NCI-H1048 (cell line): ENCODE results near the gene ALPK1.
"Not testable (repeated sequence)": the region's sequence is repeated elsewhere in the genome, so short reads cannot be mapped to it uniquely, and the experiment has no call there.

Experiments
- DNase-seq: peaks from one replicate; lab custom pipeline; 2025; lab: John Stamatoyannopoulos, UW

ALPK1 gene

DNA sequence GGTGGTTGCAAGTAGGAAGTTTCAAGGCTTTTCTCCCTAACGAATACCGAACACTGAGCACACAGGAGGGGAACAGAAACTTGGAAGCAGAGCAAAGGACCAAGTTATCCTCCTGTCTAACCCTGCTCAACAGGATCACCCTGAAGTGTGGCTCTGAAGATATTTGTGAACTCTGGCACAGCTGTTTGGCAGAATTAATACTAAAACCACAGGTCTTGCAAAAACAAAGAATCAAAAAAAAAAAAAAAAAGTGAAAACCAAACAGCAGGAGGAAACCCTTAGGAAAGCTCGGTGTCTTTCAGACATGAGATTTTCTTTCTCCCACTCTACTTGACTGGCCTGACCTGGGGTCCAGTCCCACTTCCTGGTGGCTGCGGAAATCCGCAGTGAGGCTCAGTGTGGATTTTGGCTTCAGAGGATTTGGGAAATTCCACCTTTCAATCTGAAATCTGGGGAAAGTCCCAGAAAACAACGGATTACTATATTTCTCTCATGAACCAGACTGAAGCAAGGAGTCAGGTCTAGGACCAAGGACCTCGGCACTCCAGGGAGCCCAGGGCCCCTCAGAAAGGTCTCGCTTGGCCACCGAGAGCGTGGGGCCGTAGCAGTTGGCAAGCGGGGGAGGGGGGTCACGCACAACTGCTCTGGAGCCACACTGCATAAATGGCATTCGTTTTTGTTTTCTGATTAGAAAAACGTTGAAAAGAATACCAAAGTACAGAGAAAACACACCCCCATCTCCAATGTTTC lies 12.3 kb upstream of the ALPK1 start:
- DNase-seq = no peak

DNA sequence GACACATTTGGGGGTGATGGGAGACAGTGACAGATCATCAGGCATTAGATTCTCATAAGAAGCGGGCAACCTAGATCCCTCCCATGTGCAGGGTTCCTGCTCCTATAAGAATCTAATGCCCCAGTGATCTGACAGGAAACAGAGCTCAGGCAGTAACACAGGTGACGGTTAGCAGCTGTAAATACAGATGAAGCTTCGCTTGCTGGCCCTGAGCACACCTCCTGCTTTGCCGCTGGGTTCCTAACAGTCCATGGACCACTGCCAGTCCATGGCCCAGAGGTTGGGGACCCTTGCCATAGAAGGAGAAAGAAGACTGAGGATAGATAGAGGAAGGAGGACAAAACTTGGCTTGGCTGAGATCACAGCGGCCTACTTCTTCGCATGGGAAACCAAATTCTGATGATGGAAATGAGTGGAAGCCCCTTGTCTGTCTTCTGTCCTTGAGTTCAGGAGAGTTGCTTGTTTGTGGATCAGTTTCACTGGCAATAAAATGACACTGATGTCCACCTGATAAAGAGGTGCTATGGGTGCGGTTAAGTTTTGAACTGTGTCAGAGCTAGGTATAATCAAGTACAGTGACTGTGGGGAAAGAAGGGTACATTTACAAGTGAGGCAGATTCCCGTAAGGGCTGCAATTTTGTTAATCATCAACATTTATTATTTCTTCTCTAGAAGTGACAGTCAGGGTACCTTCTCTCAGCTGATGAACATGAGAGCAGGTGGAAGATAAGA lies 9.7 kb upstream of the ALPK1 start:
- DNase-seq = no peak

DNA sequence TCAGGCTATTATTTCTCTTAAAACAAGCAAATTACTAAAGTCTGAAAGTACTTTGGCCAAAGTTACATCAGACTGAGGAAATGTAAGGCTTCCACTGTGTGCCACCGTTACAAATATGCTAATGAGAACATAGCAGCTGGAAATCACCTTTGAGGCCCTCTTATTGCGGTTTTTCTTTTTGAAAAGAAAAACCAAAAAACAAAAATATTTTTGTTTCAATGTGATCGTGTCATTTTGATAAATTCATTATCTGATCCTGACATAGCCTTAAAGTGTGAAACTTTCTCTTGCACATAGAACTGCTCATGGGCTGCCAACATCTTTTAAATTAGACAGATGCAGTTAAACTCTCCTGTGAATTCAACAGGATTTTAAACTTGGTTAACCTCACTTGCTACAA lies 8.7 kb upstream of the ALPK1 start:
- DNase-seq = no peak

DNA sequence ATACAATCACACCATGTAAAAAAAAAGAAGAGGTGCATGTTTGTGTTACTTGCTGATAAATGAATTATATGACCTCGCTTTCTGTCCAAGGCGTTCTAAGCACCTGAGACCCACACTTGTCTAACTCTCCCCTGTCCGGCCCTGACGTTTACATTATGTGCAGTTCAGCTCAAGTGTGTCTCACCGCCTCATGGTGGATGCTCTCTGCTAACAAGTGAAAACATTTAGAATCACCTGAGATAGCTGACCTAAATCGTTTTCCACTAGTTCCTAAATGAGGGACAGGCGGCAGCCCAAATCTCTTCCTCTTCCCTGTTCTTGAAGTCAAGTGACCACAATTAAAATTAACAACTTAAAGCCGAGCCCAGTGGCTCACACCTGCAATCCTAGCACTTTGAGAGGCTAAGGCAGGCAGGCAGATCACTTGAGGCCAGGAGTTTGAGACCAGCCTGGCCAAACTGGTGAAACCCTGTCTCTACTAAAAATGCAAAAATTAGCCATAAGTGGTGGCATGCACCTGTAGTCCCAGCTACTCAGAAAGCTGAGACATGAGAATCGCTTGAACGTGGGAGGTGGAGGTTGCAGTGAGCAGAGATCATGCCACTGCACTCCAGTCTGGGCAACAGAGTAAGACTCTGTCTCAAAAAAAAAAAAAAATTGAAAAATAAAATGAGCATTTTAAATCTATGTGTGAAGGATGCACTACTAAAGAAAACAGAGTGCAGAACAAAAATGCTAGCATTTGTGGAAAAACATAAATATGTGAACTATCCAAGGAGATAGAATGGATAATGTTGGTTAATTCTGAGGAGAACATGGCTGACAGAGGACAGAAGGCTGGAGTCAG lies 7.5 kb upstream of the ALPK1 start:
- DNase-seq = no peak

DNA sequence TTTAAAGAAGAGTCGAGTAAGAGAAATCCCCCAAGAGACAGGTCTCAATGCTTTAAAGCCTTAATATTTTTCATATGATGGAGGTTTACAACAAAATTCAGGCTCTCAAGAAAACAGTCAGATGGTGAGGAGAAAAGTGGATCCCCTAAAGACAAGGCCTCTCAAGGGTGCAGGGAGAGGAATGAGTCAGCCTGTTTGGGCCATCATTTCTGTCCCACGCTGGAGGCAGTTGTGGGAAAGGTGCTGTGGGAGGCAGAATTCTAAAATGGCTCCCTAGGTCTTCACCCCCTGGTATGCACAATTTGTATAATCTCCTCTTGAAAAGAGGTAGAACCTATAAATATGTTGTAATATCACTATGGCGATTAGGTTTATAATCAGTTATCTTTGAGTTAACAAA lies 6.8 kb upstream of the ALPK1 start:
- DNase-seq = no peak

DNA sequence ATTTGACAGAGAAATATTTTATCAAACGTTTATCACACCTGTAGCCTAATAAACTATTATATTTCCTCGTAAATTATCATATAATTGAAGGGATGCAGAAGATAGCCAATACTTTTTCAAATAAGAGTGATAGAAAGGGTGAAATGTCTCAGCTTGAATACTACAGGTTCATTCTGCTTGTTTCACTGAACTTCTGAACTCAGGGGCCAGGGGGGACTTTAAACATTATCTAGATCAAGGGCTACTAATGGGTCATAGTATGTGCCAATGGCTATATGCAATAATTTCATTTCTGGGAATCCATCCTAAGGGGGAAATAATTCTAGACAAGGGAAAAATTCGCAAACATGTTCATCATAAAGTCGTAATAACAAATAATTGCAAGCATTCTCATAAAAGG lies 2.6 kb downstream of the ALPK1 start:
- DNase-seq = no peak

DNA sequence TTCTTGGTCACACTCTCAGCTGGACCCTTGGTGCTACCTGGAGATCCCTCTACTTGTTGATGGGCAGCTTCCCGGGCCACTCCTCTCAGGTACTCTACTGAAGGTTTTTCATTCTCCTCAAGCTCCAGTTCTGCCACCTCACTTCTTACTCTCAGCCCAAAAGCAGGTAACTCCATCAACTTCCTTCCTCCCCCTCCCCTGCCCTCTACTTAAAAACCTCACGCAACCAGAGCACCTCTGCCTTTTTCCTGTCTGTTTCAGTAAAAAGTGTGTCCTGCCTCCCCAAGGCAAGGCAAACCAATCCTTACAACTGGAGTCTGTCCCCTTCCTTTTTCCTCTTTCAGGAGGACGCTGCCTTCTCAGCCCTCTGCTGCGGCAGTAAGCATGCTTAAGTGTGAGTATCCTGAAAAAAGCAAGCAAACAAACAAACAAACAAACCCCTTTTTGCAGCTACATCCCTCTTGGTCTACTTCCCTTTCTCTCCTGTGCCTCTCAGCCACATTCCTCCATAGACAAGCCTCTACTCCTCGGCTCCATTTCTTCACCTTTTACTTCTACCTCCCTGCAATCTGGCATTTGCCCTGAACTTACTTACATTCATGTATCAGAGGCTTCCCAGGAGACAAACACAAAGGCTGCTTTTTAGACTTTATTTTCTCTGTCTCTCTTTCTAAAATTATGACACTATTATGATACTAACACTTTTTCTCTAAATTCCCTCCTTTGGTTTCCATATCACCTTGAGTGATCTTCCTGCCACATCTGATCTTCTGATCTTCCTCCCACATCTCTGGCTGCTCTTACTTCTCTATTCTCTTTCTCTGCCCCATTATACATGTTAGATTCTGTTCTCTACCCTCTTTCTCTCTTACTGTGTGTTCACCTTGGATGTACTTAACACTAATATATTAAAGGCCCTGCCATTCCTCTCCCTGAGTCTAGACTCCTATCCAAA lies 5.4 kb downstream of the ALPK1 start:
- DNase-seq = no peak

DNA sequence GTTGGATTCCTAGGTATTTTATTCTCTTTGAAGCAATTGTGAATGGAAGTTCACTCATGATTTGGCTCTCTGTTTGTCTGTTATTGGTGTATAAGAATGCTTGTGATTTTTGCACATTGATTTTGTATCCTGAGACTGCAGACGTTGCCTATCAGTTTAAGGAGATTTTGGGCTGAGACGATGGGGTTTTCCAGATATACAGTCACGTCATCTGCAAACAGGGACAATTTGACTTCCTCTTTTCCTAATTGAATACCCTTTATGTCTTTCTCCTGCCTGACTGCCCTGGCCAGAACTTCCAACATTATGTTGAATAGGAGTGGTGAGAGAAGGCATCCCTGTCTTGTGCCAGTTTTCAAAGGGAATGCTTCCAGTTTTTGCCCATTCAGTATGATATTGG lies 8.3 kb downstream of the ALPK1 start:
- not testable (repeated sequence) for DNase-seq

DNA sequence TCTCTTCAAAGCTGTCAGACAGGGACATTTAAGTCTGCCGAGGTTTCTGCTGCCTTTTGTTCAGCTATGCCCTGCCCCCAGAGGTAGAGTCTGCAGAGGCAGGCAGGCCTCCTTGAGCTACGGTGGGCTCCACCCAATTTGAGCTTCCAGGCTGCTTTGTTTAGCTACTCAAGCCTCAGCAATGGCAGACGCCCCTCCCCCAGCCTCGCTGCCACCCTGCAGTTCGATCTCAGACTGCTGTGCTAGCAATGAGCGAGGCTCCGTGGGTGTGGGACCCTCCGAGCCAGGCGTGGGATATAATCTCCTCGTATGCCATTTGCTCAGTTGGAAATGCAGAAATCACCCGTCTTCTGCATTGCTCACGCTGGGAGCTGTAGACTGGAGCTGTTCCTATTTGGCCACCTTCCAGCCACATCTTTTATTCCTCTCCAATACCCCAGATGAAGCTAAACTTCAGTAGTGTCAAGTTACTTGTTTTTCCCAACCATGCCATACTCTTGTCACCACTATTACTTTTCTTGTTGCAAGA lies 12.2 kb downstream of the ALPK1 start:
- not testable (repeated sequence) for DNase-seq

DNA sequence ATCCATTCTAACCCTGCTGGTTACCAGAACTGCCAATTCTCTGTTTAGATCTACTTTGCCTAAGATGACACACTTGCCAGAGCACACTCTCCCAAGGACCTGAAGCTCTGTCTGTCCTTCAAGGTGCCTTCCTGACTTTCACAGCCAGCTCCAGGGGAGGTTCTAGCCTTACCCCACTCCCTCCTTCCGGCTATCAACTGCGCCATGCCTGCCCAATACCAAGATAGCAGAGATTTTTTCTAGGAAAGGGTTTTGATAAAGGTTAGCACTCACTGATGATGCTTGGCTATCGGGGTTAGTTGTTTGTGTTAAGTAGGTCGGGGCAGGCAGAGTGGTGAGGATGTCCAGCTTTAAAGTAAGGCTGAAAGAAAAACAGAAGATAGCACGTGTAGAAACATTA lies 14.3 kb downstream of the ALPK1 start:
- DNase-seq = no peak

DNA sequence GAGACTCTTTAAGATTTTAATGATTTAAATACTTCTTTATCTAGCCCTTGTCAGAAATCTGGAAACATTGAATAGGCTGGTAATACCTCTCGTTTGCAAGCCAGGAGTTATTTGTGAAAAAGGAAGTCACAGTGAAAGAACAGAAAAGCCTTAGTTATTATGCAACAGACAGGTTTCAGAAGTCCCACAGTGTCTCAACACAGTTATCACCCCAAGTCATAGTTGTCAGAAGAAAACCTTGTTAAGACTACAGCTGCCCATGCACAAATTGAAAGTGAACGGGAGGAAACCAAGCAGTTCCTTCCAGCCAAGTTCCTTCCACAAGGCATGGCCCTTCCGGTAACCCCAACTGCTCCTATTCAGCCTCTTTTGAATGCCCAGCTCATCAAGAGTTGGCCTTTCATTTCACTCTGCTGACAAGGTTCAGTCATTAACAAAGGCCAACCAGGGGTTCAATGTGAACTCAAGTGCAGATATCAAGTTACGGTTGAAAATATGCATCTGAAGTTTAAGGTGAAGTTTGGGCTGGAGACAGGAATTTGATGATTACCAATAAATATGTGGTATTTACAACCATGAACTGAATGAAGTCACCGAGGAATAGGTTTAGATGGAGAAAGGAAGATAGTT lies 15.6 kb downstream of the ALPK1 start:
- no peak for DNase-seq

DNA sequence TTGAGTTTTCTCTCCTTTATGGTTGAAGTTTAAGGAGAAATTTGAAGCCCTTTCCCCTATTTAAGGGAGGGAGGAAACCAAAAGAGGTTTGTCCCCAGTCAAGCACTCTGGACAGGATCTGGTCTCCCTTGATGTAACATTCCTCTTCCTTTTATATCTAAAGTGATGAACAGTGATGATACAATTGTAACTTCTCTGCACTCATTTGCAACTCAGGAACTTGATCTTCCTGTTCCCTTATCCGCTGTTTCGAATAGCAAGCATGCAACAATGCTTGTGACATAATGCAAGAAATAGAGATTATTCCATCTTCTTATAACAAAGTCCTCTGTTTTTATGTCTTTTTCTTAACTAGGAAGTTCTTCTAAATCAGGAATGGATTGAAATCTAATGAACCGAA lies 18.3 kb downstream of the ALPK1 start:
- DNase-seq = no peak

DNA sequence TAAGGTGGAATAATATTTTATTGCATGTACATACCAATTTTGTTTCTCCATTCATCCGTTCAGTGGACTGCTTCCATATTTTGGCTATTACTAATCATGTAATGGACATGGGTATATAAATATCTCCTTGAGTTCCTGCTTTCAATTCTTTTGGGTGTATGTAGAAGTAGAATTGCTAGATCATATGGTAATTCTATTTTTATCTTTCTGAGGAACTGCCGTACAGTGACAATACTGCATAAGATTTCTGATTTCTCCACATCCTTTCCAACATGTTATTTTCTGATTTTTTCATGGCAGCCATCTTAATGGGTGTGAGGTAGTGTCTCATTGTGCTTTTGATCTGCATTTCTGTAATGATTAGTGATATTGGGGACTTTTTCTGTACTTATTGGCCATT lies 19.2 kb downstream of the ALPK1 start:
- no peak for DNase-seq

DNA sequence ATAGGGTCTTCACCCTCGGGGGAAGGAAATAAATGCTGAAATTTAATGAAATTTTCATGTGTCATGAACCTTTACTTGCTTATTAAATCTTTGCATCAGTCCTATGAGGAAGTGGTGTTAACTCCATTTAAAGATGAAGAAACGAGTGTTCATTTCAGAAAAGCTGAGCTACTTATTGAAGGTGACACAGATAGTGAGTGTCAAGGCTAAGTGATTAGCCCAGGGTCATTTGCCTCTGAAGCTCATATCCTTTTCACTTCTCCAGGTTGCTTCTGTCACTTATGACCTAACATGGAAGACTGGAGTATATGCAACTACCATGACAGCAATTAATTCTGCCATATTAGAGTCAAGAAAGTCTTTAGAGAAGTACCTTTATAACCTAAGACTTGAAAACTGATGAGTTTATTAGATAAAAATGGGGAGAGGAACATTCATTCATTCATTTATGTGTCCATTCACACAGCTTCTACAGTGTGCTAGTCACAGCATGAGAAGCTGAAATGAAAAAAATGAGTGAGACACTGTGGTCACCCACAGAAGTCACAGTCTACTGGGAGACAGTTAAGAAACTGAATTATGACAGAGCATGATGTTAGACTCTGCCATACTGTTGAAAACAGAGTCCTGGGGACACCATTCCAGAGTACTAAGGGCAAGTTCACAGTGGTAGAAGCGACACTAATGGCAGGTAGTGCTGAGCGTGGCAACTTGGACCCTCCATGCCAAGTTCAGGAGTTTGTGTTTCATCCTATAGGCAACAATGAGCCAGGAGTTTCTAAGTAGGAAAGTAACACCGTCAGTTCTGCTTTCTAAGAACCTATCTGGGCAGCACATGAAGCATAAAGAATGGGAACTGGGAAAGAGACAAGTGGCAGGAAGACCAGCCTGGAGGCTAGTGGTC lies 21.3 kb downstream of the ALPK1 start:
- no peak for DNase-seq

DNA sequence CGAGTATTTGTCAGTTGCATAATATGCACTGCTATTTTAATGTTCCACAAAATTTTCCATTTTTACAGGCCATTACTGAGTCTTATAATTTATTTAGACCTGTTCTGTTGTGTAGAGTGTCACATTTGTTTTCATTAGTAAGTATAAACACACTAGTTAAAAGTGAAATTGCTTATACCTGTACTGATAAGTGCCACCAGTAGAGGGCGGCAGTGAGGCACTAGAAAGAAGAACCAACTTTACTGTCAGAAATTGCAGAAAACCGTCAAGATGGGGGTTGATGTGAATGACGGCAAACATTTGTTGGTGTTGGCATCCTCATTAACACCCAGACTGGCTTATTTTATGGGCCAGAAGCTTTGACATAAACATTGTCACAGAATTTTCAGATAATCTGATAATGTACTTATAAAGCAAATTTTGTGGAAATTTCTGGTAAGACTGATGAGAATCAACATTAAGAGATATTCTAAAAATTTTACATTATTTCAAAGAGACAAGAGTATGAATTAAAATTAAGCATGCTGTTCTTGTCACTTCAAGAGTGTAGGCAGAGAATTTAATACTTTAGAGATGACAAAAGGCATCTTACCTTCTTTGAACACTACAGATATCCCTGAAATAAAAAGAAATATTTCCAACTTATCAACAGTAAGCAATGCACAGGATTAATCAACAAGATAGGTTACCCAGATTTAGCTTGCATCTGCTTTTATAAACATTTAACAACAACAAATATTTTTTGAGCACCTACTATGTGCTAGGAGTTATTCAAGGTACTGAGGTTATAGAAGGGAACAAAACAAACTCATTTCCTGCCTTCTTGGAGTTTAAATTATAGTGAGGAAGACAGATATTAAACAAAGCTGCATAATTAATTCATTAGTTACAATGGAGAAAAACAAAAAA lies 24.9 kb downstream of the ALPK1 start:
- peak; percentile 7 for DNase-seq

DNA sequence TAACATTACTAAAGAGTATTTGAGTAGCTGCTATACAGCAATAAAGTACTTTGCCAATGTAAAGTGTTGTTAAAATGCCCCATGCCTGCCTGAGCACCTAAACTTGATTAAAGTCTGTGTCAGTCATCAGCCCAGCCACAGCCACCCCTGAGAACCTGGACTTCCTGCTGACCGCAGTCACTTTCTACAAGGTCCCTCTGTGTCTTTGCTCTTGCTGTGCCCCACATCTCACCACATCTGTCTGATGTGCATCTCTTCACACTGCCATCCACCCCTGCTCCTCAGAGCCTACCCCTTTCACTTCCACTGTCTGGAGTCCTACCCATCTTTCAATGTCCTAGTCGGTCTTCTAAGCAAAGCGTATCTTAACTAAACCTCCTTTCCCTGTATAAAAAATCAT lies 25.7 kb downstream of the ALPK1 start:
- DNase-seq = no peak

DNA sequence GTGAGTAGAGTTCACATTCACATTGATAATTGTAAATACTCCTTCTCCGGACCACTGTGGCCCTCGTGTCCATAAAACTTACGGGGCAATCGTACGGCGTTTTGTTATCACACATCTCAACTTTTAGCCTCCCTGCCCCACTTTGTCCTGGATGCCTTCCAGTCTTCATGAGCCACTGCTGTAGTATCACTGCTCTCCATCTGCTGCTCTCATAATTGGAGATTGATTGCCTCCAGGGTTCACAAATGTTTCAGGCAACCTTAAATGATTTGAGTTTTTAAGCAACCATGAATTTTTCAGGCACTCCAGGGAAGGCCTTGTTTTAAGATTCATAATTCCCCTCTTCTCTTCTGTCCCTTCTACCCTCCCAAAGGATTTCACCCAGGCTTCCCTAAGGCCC lies 28.4 kb downstream of the ALPK1 start:
- DNase-seq = no peak

DNA sequence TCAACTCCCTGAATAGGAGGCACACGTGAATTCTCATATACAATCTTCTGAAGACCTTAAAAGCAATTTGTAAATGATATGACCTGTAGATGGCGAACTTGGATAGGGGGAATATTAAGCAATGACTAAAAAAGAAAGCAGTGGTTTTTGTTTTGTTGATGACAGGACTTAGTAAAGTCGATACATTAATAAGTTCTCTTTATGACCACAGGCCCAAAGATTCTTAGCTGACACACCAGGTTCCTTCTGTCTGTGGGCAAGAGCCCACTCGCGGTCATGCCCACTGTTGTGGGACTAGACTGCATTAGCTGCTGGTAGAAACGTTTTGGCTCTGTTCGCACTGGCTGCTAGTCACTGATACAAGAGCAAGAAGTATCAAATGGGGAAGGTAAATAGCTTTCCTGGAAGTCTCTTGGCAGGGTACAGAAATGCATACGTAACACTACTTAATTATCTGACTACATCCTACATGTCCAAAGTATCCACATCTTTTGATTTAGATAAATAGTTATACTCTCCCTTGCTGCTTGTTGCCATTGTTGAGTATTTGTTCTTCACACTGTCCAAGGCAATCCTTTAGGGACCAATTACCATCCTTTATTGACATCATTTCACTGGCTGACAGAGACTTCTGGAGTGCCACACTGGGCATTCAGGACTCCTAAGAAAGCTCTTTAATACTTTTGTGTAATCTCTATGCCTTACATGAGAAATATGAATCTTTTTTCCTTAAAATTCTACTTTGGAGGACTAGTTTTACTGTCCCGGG lies 31.0 kb downstream of the ALPK1 start:
- no peak for DNase-seq
